Stimulated activated CD4-positive, alpha-beta T cell treated with anti-CD3 and anti-CD28 coated beads, Interleukin-15, amount 100 ng/mL, for 48 hours (primary cell): Measurements from ENCODE around the gene NR1I2.

Experiments used
- DNase-seq, 2 donors: peaks; one replicate each; pipeline ENCODE4 v3.0.0-alpha.2; 2020; ENCODE audit warnings: low read depth in 2 of 2

Gene NR1I2

GRCh38 chr3:119779731-119780383, 2.0 kb upstream of the NR1I2 start:
- no peak for DNase-seq

- no peak for DNase-seq
Observed at GRCh38 chr3:119782460-119782859, 559 bp downstream of the NR1I2 start.

- no peak for DNase-seq
Observed at GRCh38 chr3:119783255-119783654, 1.4 kb downstream of the NR1I2 start.

- no peak for DNase-seq
Observed at GRCh38 chr3:119783883-119784282, 2.0 kb downstream of the NR1I2 start.

GRCh38 chr3:119786409-119786808, 4.5 kb downstream of the NR1I2 start:
- DNase-seq = no peak

- no peak for DNase-seq
Observed at GRCh38 chr3:119790369-119790768, 8.5 kb downstream of the NR1I2 start.

GRCh38 chr3:119792270-119792669, 10.4 kb downstream of the NR1I2 start:
- DNase-seq = no peak

- no peak for DNase-seq
Observed at GRCh38 chr3:119794401-119794800, 12.5 kb downstream of the NR1I2 start.

- DNase-seq = no peak
Observed at GRCh38 chr3:119794971-119795612, 13.2 kb downstream of the NR1I2 start.

- no peak for DNase-seq
Observed at GRCh38 chr3:119795849-119796248, 13.9 kb downstream of the NR1I2 start.

- DNase-seq = no peak
Observed at GRCh38 chr3:119796368-119796767, 14.5 kb downstream of the NR1I2 start.

GRCh38 chr3:119796785-119797184, 14.9 kb downstream of the NR1I2 start:
- DNase-seq = no peak

- DNase-seq = no peak
Observed at GRCh38 chr3:119800844-119801243, 18.9 kb downstream of the NR1I2 start.

GRCh38 chr3:119808244-119808643, 26.3 kb downstream of the NR1I2 start:
- DNase-seq = no peak

GRCh38 chr3:119808843-119809242, 26.9 kb downstream of the NR1I2 start:
- no peak for DNase-seq

- DNase-seq = no peak
Observed at GRCh38 chr3:119809249-119810017, 27.5 kb downstream of the NR1I2 start.

- peak; percentile 41 to 43 for DNase-seq
Observed at GRCh38 chr3:119810018-119810435, 28.1 kb downstream of the NR1I2 start.

- no peak for DNase-seq
Observed at GRCh38 chr3:119812491-119813058, 30.7 kb downstream of the NR1I2 start.

GRCh38 chr3:119815716-119816115, 33.8 kb downstream of the NR1I2 start:
- DNase-seq = no peak

- DNase-seq = no peak
Observed at GRCh38 chr3:119817071-119817470, 35.2 kb downstream of the NR1I2 start.

GRCh38 chr3:119817583-119818363, 35.9 kb downstream of the NR1I2 start:
- no peak for DNase-seq

- DNase-seq = no peak
Observed at GRCh38 chr3:119818937-119819336, 37.0 kb downstream of the NR1I2 start.
